GM19467 (cell line): ENCODE measurements around the gene B3GALT5.

Source experiments
- ATAC-seq: cut with Tn5 transposase; IDR thresholded peaks from one replicate; pipeline ENCODE4 v1.9.1; 2021; ENCODE audit warnings: mild to moderate bottlenecking, moderate library complexity; ENCODE audit not compliant: unreplicated experiment

B3GALT5 gene

GRCh38 chr21:39644062-39644560, 31.4 kb downstream of the B3GALT5 start:
- ATAC-seq: no peak

- no peak for ATAC-seq
Observed at GRCh38 chr21:39645331-39645730, 32.6 kb downstream of the B3GALT5 start.

- no peak for ATAC-seq
Observed at GRCh38 chr21:39647476-39647875, 34.7 kb downstream of the B3GALT5 start.

GRCh38 chr21:39648879-39649278, 36.1 kb downstream of the B3GALT5 start:
- no peak for ATAC-seq

- ATAC-seq: no peak
Observed at GRCh38 chr21:39649526-39649925, 36.8 kb downstream of the B3GALT5 start.

GRCh38 chr21:39650306-39650705, 37.6 kb downstream of the B3GALT5 start:
- ATAC-seq: no peak

- no peak for ATAC-seq
Observed at GRCh38 chr21:39650801-39651200, 38.1 kb downstream of the B3GALT5 start.

- ATAC-seq: no peak
Observed at GRCh38 chr21:39651206-39651605, 38.5 kb downstream of the B3GALT5 start.

GRCh38 chr21:39654951-39655350, 42.2 kb downstream of the B3GALT5 start:
- no peak for ATAC-seq

GRCh38 chr21:39655589-39655988, 42.8 kb downstream of the B3GALT5 start:
- no peak for ATAC-seq

- ATAC-seq: no peak
Observed at GRCh38 chr21:39656209-39656608, 43.5 kb downstream of the B3GALT5 start.

GRCh38 chr21:39657091-39657689, 44.5 kb downstream of the B3GALT5 start:
- ATAC-seq: no peak

GRCh38 chr21:39658066-39658465, 45.3 kb downstream of the B3GALT5 start:
- no peak for ATAC-seq

GRCh38 chr21:39659070-39659815, 46.5 kb downstream of the B3GALT5 start:
- no peak for ATAC-seq

GRCh38 chr21:39660191-39660980, 47.6 kb downstream of the B3GALT5 start:
- ATAC-seq: no peak

- no peak for ATAC-seq
Observed at GRCh38 chr21:39661121-39661520, 48.4 kb downstream of the B3GALT5 start.

- no peak for ATAC-seq
Observed at GRCh38 chr21:39661740-39662139, 49.0 kb downstream of the B3GALT5 start.

GRCh38 chr21:39662411-39662953, 49.7 kb downstream of the B3GALT5 start:
- ATAC-seq: no peak

GRCh38 chr21:39663066-39663465, 50.3 kb downstream of the B3GALT5 start:
- ATAC-seq: no peak

GRCh38 chr21:39663742-39664492, 51.2 kb downstream of the B3GALT5 start:
- ATAC-seq: no peak

GRCh38 chr21:39664586-39664985, 51.8 kb downstream of the B3GALT5 start:
- ATAC-seq: no peak
